ENCODE results near the gene FCHSD2.
"Not testable (repeated sequence)": the region's sequence is repeated elsewhere in the genome, so short reads cannot be mapped to it uniquely, and the experiment has no call there.

FCHSD2 gene

DNA sequence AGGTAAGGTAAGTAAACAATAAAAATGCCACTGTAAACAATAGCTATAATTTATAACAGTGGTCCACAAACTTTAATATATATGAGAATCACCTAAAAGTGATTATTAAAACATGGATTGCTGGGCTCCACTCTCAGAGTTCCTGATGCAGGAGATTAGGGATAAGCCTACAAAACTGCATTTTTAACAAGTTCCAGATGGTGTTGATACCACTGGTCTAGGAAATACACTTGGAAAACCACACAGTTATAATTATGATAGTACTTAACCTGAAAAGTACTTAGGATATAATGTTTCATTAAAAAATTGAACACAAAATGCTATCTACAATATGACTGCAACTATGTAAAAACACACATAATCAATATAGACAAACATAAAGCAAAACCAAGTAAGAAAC is 20.4 kb downstream of the FCHSD2 start:
- peak; percentile 36 for DNase-seq (ENCODE audit: low spot score)

DNA sequence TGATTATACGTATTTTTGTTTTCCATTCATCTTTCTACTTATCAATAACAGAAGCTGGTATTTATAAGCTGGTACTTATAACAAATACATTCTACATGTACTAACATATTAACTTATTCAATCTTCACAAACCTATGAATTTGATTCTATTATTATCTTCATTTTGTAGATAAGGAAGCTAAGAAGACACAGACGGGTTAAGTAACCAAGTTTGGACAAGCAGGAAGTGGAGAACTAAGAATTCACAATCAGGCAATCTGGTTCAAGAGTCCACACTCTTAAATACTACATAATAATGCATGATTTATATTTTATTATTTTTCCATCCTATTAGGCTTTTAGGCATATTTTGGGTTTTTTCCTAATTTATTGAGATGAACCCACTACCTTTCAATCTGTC is 25.0 kb downstream of the FCHSD2 start:
- DNase-seq (ENCODE audit: low spot score) = no peak

DNA sequence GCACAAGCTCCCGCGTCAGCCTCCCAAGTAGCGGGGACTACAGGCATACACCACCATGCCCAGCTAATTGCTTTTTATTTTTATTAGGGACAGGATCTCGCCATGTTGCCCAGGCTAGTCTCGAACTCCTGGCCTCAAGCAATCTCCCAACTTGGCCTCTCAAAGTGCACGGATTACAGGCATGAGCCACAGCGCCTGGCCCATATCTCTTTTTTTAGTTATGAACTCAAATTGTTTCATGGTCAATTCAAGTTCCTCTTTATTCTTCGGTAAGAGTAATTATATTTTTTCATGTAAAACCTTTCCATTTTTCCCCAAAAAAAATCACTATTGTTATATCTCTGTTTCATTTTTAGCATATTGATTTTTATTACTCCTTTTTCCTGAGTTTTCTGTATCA is 25.5 kb downstream of the FCHSD2 start:
- no peak for DNase-seq (ENCODE audit: low spot score)

DNA sequence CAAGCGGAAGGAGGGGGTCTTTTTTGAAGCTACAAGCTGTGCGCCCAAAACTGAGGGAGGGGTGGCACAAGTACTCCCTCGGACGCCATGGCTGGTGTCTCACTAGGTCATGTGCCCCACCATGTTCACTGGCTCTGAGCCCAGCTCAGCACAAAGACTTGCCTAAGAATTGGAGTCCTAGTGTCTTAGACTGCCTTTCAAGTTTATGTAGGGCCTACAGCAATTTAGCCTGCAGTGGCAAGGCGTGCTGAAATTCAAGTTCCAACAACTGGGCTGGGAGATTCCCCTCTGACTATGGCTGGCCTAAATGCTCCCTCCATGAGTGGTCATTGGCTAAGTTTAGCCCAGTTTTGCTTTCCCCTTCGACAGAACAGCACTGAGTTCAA is 27.3 kb downstream of the FCHSD2 start:
- DNase-seq (ENCODE audit: low spot score) = no peak

DNA sequence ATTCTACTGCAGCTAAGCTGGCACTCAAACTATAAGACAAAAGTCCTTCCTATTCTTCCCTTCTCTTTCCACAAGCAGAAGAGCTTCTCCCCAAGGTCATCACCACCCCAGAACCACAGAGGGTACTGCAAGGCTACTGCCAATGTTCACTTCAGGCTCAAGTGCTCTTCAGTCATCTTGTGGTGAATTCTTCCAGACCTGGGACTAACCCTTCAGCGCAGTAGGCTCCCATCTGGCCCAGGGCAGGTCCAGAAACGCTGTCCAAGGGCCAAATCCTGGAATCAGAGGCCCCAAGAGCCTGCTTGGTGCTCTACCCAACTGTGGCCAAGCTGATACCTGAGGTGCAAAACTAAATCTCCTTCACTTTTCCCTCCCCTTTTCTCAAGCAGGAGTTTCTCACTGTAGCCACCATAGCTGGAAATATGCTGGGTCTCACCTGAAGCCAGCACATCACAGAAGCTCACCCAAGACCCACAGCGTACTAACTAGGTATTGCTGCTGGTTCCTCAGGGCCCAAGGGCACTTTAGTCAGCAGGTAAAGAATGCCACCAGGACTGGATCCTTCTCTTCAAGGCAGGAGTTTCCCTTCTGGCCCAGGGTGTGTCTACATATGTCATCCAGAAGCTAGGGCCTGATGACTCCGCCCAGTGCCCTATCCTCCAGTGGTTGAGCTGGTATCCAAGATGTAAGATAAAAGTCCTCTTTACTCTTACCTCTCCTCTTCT is 27.8 kb downstream of the FCHSD2 start:
- DNase-seq (ENCODE audit: low spot score) = no peak

DNA sequence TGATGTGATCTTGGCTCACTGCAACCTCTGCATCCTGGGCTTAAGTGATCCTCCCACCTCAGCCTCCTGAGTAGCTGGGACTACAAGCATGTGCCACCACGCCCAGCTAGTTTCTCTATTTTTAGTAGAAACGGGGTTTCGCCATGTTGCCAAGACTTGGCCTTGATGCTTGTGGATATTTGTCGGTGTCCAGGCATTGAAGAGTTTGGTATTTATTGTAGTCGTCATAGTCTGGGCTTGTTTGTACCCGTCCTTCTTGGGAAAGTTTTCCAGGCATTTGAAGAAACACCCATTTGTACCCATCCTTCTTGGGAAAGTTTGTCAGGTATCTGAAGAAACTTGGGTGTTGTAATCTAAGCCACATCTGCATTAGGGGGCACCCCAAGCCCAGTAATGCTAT is 28.7 kb downstream of the FCHSD2 start:
- no peak for DNase-seq (ENCODE audit: low spot score)

DNA sequence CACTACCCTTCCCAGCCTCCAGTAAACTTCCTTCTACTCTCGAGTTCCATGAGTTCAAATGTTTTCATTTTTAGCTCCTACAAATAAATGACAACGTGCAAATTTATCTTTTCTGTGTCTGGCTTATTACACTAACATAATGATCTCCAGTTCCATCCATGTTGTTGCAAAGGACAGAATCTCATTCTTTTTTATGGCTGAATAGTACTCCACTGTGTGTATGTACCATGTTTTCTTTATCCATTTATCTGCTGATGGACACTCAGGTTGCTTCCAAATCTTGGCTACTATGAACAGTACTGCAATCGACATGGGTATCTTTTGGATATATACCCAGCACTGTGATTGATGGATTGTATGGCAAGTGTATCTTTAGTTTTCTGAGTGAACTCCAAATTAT is 34.5 kb downstream of the FCHSD2 start:
- DNase-seq (ENCODE audit: low spot score) = no peak

DNA sequence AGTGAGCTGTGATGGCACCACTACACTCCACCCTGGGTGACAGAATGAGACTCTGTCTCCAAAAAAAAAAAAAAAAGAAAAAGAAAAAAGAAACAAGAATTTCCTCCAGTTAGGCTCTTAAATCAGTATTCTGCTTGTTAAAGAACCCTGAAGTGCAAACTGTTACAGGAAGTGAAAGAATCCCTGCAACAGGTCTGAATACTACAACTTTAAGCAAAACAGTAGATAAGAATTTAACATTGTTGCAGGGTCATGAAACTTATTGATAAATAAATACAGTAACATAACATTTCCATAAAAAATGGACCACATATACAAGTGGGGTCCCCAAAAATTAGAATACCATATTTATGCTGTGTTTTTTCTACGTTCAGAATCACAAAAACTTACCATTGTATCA is 35.8 kb downstream of the FCHSD2 start:
- no peak for DNase-seq (ENCODE audit: low spot score)

DNA sequence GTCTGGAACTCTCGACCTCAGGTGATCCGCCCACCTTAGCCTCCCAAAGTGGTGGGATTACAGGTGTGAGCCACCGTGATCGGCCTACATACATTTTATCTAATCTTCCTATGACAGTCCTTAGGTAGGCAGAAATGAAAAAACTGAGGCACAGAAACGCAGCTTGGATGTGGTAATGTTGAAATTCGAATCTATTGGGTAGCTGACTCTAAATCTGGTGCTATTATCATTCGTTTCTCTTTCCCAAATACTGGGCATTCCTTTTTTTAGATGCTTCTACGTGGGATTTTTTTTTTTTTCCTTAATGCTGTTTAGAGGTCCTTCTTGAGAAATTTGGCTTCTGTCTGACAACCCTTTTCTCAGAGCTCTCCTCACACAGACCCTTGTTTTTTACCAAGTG is 41.5 kb downstream of the FCHSD2 start:
- DNase-seq (ENCODE audit: low spot score) = no peak

DNA sequence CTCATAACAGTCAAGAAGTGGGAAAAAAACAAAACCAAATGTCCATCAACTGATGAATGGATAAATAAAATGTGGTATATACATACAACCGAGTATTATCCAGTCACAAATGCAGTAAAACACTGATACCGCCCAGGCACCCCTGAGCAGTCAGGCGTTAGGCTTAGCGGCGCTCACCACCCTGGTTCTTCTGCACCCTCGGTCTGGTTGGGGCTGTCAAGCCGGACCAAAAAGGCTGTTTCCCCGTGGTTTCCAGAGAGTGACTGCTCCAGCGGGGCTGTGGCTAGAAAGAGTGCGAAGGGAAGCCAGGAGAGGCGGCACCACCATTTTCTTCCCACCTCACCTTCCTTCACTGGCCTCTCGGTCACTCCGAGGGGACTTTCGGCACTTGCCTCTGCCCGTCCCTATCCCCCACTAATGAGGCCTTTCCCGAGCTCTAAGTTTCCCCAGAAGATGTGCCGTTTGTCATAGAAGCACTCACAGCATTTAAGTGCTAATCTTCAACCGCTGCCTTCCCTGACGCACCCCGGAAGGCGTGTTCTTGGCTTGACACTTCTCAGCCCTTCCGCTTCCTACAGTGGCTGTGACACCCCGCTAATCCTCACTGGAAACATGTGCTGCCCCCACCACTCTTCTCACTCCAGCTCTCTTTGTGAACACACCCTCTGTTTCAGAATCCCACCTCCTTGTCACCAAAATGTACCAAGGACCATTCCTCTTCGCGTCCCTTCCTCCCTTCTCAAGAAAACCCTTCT is 42.4 kb downstream of the FCHSD2 start:
- DNase-seq (ENCODE audit: low spot score) = no peak

DNA sequence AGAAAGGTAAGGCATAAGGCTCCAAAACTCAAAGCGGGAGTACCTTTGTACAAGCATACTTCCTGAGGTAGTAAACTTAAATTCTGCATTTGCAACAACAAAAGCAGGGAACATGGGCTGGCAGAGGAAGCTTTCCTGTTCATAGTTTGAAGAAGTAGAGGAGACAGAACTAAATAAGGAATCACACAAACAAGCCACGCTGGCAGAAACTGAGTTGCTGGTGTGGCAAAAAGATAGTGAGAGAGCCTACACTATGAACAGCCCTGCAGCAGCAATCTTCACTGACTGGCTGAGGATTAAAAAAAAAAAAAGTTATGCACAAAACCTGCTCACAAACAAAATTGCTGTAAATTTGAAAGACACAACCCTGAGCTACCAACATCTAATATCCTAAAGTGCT is 46.5 kb downstream of the FCHSD2 start:
- no peak for DNase-seq (ENCODE audit: low spot score)

DNA sequence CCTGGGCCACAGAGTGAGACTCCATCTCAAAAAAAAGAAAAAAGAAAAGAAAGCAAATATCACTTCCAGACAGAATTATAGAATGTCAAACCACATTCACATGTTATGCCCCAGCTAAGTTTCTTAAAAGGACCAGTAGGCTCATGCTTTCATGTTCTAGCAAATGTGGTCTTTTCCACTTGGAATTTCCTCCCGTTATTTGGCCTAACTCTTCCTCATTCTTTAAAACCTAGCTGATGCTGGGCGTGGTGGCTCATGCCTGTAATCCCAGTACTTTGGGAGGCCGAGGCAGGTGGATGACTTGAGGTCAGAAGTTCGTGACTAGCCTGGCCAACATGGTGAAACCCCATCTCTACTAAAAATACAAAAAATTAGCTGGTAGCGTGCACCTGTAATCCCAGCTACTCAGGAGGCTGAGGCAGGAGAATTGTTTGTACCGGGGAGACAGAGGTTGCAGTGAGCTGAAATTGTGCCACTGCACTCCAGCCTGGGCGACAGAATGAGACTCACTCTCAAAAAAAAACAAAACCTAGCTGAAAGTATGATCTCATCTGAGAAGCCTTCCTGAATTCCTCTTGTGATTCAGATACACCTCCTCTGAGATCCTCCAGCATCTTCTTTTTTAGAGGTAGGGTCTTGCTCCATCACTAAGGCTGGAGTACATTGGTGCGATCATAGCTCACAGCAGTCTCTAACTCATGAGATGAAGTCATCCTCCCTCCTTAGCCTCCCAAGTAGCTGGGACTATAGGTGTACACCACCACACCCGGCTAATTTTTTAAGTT is 50.4 kb downstream of the FCHSD2 start:
- no peak for DNase-seq (ENCODE audit: low spot score)

DNA sequence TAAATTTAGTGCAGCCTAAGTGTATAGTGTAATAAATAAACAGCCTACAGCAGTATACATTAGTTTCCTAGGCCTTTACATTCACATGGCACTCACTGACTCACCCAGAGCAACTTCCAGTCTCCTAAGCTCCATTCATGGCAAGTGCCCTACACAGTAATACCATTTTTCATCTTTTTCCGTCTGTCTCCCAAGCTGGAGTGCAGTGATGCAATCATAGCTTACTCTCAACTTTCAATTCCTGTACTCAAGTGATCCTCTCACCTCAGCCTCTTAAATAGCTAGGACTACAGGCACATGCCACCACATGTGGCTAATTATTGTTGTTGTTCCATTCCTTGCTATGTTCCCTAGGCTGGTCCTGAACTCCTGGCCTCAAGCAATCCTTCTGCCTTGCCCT is 54.4 kb downstream of the FCHSD2 start:
- no peak for DNase-seq (ENCODE audit: low spot score)

DNA sequence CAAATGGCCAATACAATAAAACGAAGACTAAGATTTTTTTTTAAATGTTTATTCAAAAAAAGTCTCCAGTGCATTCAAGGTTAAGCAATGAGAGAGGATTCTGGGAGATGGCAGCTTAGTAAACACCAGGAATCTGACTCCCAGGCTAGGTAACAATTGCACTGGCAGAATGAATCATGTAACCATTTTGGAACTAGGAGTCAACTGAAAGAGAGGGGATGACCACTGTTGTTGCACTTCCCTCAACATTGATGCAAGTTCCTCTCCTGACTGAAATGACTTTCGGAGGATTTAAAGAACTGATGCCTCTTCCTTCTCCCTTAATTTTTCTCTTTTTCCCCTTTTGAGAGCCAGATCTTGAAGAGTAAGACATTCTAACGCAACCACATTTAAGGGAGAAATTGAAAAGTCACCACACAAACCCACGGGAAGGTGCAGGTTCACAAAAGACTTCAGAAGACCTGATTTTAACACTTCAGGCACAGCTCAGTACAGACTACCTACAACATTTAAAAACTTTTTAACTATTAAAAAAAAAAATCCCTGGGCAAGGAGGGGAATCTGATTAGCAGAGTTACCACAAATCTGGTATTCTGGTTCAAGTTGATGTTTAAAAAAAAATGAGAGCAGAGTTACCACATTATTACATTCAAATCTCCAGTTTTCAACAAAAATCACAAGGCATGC is 56.8 kb downstream of the FCHSD2 start:
- DNase-seq (ENCODE audit: low spot score) = no peak

DNA sequence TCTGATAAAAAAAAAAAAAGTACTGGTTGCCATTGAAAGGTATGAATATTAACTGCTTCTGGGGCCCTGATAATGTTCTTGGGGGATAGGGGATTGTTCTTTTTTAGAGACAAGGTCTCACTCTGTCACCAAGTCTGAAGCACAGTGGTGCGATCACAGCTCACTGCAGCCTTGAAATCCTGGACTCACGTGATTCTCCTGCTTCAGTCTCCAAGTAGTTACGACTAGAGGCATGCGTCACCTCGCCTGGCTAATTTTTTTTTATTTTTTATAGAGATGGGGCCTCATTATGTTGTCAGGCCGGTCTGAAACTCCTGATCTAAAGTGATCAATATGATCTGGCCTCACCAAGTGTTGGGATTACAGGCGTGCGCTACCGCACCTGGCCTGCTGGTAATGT is 63.5 kb downstream of the FCHSD2 start:
- no peak for DNase-seq (ENCODE audit: low spot score)

DNA sequence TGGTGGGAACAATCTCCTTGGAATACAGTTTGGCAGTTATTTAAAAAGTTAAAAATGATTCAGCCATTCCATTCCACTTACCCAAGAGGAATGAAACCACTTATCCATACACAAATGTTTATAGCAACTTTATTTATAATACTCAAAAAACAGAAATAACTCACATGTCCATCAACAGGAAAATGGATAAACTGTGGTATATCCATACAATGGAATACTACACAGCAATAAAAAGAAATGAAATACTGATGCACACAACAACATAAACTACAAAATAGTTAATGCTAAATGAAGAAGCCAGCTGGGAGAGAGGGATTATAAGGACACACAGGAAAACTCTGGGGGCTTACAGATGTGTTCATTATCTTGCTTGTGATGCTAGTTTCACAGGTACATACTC is 64.7 kb downstream of the FCHSD2 start:
- DNase-seq (ENCODE audit: low spot score) = no peak

DNA sequence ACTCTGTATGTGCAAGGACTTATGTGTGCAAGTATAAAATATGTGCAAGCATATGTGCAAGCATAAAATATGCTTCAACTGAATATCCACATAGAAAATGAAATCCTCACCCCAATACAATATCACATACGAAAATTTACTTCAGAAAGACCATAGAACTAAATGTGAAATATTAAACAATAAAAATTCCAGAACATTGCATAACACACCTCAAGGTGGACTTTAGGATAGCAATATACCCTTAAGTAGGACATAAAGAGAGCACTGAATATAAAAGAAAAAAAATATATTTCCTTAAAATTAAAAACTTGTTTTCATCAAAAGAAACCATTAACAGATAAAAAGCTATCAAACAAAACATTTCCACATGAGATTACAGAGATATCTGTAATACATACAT is 67.8 kb downstream of the FCHSD2 start:
- DNase-seq (ENCODE audit: low spot score) = no peak

DNA sequence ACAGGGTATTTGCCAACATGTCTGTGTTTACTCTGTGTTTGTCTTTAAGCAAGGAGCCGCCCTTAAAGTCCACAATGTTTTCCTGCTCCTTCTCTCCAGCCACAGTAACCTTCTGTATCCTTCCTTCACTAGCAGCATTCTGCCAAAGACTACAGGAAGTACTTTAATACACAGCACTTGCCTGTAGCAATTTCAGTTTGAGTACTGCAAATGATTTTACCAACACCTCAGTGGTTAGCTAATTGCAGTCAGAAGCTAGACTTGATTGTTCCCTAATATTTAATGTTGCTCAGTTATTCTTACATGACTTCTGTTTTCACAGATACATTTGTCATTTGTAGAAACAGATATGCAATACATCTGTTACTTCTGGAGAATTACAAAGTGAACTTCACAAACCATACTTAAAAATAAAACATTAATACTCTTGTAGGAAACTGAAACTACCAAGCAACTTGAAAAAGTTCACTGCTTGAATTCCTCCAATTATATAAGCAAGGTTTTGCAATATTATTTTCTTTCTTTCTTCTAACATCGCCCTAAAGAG is 69.1 kb downstream of the FCHSD2 start:
- DNase-seq (ENCODE audit: low spot score) = peak; percentile 12

DNA sequence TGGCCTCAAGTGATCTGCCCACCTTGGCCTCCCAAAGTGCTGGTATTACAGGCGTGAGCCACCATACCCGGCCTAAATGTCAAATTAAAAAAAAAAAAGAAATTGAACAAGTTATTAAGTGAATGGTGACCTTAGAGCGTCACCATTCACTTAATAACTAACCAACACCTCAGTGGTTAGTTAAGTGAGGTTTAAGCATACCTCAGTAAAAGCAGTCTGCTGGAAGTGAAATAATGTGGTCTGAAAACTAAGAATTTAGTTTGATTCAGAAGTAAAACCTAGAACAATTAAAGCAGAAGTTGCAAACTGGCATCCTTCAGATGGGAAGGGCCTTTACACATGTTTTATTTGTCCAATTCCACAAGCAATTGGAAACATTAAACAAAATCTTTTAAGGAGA is 71.5 kb downstream of the FCHSD2 start:
- no peak for DNase-seq (ENCODE audit: low spot score)

DNA sequence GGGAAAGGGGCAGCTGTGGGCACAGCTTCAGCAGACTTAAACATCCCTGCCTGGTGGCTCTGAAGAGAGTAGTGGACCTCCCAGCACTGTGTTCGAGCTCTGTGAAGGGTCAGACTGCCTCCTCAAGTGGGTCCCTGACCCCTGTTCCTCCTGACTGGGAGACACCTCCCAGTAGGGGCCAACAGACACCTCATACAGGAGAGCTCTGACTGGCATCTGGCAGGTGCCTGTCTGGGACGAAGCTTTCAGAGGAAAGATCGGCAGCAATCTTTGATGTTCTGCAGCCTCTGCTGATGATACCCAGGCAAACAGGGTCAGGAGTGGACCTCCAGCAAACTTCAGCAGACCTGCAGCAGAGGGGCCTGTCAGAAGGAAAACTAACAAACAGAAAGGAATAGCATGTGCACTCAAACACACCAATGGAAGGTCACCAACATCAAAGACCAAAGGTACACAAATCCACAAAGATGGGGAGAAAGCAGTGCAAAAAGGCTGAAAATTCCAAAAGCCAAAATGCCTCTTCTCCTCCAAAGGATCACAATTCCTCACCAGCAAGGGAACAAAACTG is 80.2 kb downstream of the FCHSD2 start:
- DNase-seq (ENCODE audit: low spot score) = not testable (repeated sequence)

DNA sequence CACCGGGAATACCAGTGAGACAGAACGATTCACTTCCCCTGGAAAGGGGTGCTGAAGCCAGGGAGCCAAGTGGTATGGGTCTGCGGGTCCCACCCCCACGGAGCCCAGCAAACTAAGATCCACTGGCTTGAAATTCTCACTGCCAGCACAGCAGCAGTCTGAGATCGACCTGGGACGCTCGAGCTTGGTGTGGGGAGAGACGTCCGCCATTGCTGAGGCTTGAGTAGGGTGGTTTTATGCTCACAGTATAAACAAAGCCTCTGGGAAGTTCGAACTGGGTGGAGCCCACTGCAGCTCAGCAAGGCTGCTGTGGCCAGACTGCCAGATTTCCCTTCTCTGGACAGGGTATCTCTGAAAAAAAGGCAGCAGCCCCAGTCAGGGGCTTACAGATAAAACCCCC is 80.7 kb downstream of the FCHSD2 start:
- not testable (repeated sequence) for DNase-seq (ENCODE audit: low spot score)

DNA sequence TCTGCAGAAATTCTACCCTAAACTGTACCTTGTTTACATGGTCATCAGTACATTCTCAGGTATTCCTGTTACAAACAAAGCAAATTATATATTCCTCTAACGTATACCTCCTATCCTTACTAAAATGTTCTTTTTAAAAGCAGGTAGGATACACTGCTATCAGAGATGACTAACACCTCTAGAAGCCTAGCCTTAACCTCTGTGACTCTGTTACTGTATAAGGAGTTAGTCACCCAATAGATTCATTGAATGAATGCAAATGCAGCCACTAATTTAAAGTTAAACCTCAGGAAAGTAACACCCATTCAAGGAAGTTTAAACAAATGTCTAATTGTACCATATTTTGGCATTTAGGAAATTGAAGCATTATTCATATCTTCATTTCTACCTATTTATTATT is 82.2 kb downstream of the FCHSD2 start:
- no peak for DNase-seq (ENCODE audit: low spot score)
